ENCODE measurements around the gene LMOD2.

- no peak for TF ChIP-seq CTCF (IDR thresholded peaks at IDR 0.05)
- TF ChIP-seq POLR2A (IDR thresholded peaks at IDR 0.05) = no peak
Observed at GRCh38 chr7:123662755-123663154, 7.1 kb downstream of the LMOD2 start.

All from thyroid gland (tissue), 4 donors.